ENCODE data around the gene AMTN.

AMTN gene

DNA sequence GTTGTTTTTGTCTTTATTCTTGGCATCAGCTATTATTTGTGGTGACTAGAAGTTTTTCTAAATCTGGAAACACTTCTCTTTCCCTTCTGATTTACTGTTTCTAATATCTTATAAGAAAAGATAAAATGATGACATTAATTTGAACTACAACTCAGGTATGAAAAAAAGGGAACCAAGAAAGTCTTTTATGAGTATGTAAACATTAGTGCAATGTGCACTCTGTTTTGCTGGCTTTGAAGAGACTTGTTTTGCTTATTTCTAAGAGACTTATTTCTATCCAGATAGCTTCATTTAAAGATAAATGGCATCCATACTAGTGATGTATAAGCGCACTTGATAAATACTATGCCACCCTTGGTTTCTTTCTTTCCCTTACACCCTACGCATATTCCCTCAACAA is 63.6 kb downstream of the AMTN start:
- Histone ChIP-seq H4K12ac (ENCODE audit: low read depth, low read length) (no peak overlapping the region), H3K23ac (ENCODE audit: low read length) (no peak overlapping the region), H3K4me1 (ENCODE audit: control insufficient read depth in 1 of 2, insufficient read depth in 2 of 2, low read length in 2 of 2) (peaks cover 2 to 3% of the 10 kb centered on the region in 2 experiments), H3K79me1 (ENCODE audit: low read length) (no peaks in the 10 kb centered on the region), H3K27ac (ENCODE audit: low read depth, low read length) (no peak overlapping the region), H3K18ac (ENCODE audit: low read length) (no peak overlapping the region), H3K4me2 (ENCODE audit: low read length) (no peak overlapping the region), H2BK120ac (ENCODE audit: insufficient read depth, low read length, poor library complexity) (no peak overlapping the region), H2BK5ac (ENCODE audit: low read depth, low read length, poor library complexity) (no peak overlapping the region), H3K4ac (ENCODE audit: low read depth, low read length) (no peak overlapping the region), H4K91ac (ENCODE audit: low read depth, low read length) (no peak overlapping the region), H3K36me3 (ENCODE audit: control insufficient read depth in 1 of 2, insufficient read depth in 2 of 2, low read length in 2 of 2) (no peaks in the 10 kb centered on the region), H2AFZ (ENCODE audit: insufficient read depth, low read length, poor library complexity) (no peak overlapping the region), H3K27me3 (ENCODE audit: insufficient read depth, low read length) (no peaks in the 10 kb centered on the region), H3K9ac (ENCODE audit: low read length) (no peak overlapping the region), H3K14ac (ENCODE audit: low read length) (no peak overlapping the region), H2BK12ac (ENCODE audit: low read length) (no peak overlapping the region), H3K9me3 (ENCODE audit: insufficient read depth, low read depth, low read length) (no peaks in the 10 kb centered on the region), H2AK5ac (ENCODE audit: low read length) (no peak overlapping the region), H3K79me2 (ENCODE audit: control insufficient read depth, insufficient read depth, low read length, poor library complexity) (no peaks in the 10 kb centered on the region), H4K8ac (ENCODE audit: low read depth, low read length) (no peak overlapping the region), H3K4me3 (ENCODE audit: low read depth, low read length) (no peak overlapping the region)
- WGBS (ENCODE audit: extremely low coverage, insufficient coverage, insufficient read length) = no CpG with 5 or more reads among the region's 2 CpGs
- DNase-seq = no peak
